ENCODE results near the gene ACSM6.

GRCh38 chr10:95235676-95236067 is 41.6 kb downstream of the ACSM6 start:
- TF ChIP-seq, protein P1, sequence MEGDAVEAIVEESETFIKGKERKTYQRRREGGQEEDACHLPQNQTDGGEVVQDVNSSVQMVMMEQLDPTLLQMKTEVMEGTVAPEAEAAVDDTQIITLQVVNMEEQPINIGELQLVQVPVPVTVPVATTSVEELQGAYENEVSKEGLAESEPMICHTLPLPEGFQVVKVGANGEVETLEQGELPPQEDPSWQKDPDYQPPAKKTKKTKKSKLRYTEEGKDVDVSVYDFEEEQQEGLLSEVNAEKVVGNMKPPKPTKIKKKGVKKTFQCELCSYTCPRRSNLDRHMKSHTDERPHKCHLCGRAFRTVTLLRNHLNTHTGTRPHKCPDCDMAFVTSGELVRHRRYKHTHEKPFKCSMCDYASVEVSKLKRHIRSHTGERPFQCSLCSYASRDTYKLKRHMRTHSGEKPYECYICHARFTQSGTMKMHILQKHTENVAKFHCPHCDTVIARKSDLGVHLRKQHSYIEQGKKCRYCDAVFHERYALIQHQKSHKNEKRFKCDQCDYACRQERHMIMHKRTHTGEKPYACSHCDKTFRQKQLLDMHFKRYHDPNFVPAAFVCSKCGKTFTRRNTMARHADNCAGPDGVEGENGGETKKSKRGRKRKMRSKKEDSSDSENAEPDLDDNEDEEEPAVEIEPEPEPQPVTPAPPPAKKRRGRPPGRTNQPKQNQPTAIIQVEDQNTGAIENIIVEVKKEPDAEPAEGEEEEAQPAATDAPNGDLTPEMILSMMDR (IDR thresholded peaks at IDR 0.05; ENCODE audit: poor library complexity), result no peak
- TF ChIP-seq EZH2phosphoT487 (IDR thresholded peaks at IDR 0.05; ENCODE audit: low read depth, severe bottlenecking, unreplicated experiment) (no peak), EZH2 (IDR thresholded peaks at IDR 0.05; ENCODE audit: borderline replicate concordance) (no peak)

All from hepatocyte (in vitro differentiated cells).